K562 (cell line): ENCODE results near the gene AGFG2. TPM values are rescaled to one million over a fixed set of nuclear protein-coding genes. Genes with fewer than 3 reads are reported as not detected.
A peak's percentile ranks its signal among the peaks of the same experiment; 100 is the strongest.

ENCODE experiments used
- AFF4 ChIP-seq: sonication (generic); formaldehyde crosslinking; IDR thresholded peaks from 2 replicates; pipeline ENCODE4 v1.8.0; 2023; ENCODE audit warnings: mild to moderate bottlenecking, missing genetic modification reagents
- ASH1L ChIP-seq: fragments of 450-650 bp; IDR thresholded peaks from 2 replicates; pipeline ENCODE4 v1.6.1; 2018; ENCODE audit warnings: borderline replicate concordance, mild to moderate bottlenecking, low read depth; ENCODE audit not compliant: partially characterized antibody
- CEBPB ChIP-seq: fragments of 450-650 bp; IDR thresholded peaks from 2 replicates; pipeline ENCODE4 v1.6.1; 2016; ENCODE audit warnings: missing genetic modification characterization, missing compliant biosample characterization
- CHD2 ChIP-seq: IDR thresholded peaks from 2 replicates; pipeline ENCODE4 v1.6.1; 2011; ENCODE audit warnings: low read depth, low read length
- DMBX1 ChIP-seq: fragments of 250-450 bp; sonication (Bioruptor Pico); IDR thresholded peaks from 2 replicates; pipeline ENCODE4 v1.8.0; 2022; ENCODE audit warnings: inconsistent platforms, mild to moderate bottlenecking, moderate library complexity, borderline replicate concordance
- FOXJ2 ChIP-seq: fragments of 200-800 bp; sonication (Bioruptor generic); IDR thresholded peaks from 2 replicates; pipeline ENCODE4 v1.6.1; 2016; ENCODE audit warnings: missing genetic modification characterization, missing compliant biosample characterization
- GABPB1 ChIP-seq: sonication (generic); formaldehyde crosslinking; IDR thresholded peaks from 2 replicates; pipeline ENCODE4 v1.8.0; 2022; ENCODE audit warnings: mild to moderate bottlenecking, missing genetic modification reagents
- LEF1 ChIP-seq: fragments of 450-650 bp; IDR thresholded peaks from 2 replicates; pipeline ENCODE4 v1.6.1; 2016; ENCODE audit warnings: mild to moderate bottlenecking
- NBN ChIP-seq: fragments of 450-650 bp; IDR thresholded peaks from 2 replicates; pipeline ENCODE4 v1.6.1; 2016; ENCODE audit warnings: low read depth, mild to moderate bottlenecking
- NR4A1 ChIP-seq, 2 experiments: fragments of 250-450 bp in 1 of 2; fragments of 450-650 bp in 1 of 2; sonication (Bioruptor Pico) in 1 of 2; IDR thresholded peaks; 2 replicates each; pipeline versions ENCODE4 v1.4.0 to v1.6.1; 2016 to 2020; ENCODE audit warnings: mild to moderate bottlenecking in 2 of 2, missing compliant biosample characterization in 1 of 2, missing genetic modification characterization in 1 of 2, moderate library complexity in 1 of 2
- PML ChIP-seq: IDR thresholded peaks from 2 replicates; pipeline ENCODE4 v1.6.1; 2012; ENCODE audit warnings: low read length, inconsistent platforms
- POLR2AphosphoS5 ChIP-seq: IDR thresholded peaks from 2 replicates; pipeline ENCODE4 v1.6.1; 2011; ENCODE audit warnings: mild to moderate bottlenecking, low read depth, low read length, moderate library complexity; ENCODE audit not compliant: control insufficient read depth, insufficient read depth
- RBBP5 ChIP-seq: fragments of 200-600 bp; sonication (generic); IDR thresholded peaks from 2 replicates; pipeline ENCODE4 v1.6.1; 2012; ENCODE audit warnings: borderline replicate concordance, mild to moderate bottlenecking, low read length, control low read depth, inconsistent platforms; ENCODE audit not compliant: insufficient read depth, poor library complexity, severe bottlenecking
- RHOXF2B ChIP-seq: fragments of 250-450 bp; sonication (Bioruptor Pico); conservative IDR thresholded peaks from 2 replicates; pipeline ENCODE4 v1.5.1; 2021
- SP1 ChIP-seq: sonication (generic); formaldehyde crosslinking; IDR thresholded peaks from 2 replicates; pipeline ENCODE4 v1.8.1; 2022; ENCODE audit warnings: mild to moderate bottlenecking, missing genetic modification reagents
- TARDBP ChIP-seq: fragments of 450-650 bp; IDR thresholded peaks from 2 replicates; pipeline ENCODE4 v1.6.1; 2016
- TCF7L2 ChIP-seq: fragments of 150-350 bp; IDR thresholded peaks from 2 replicates; pipeline ENCODE4 v1.6.1; 2016; ENCODE audit warnings: low read depth, mild to moderate bottlenecking, low read length, moderate library complexity
- ZFP1 ChIP-seq: fragments of 450-650 bp; formaldehyde crosslinking; IDR thresholded peaks from 2 replicates; pipeline ENCODE4 v1.4.0; 2020; ENCODE audit warnings: mild to moderate bottlenecking, mixed read lengths
- ZFP91 ChIP-seq: sonication (generic); formaldehyde crosslinking; IDR thresholded peaks from 2 replicates; pipeline ENCODE4 v1.8.0; 2022; ENCODE audit warnings: mild to moderate bottlenecking, missing genetic modification reagents
- ZHX1 ChIP-seq: fragments of 150-350 bp; conservative IDR thresholded peaks from 2 replicates; pipeline ENCODE4 v1.6.1; 2014; ENCODE audit warnings: low read length
- polyA plus RNA-seq, 8 experiments: library from polyadenylated mRNA; depleted of rRNA in 4 of 8; stranded (reverse) in 5 of 8; unstranded in 3 of 8; fragments of >200 nt; fragmentation: Nextera tagmentation in 2 of 8; fragmentation: Illumina TruSeq in 1 of 8; extraction: Ambion mirVana in 2 of 8; extraction: Trizol in 1 of 8; gene quantifications; 2 replicates each; pipeline versions ENCODE4 v1.2.1 to v1.2.3, GENCODE V29; 2011 to 2014; ENCODE audit warnings: inconsistent platforms in 1 of 8, missing spikeins in 1 of 8
- total RNA-seq, 7 experiments: library from RNA; depleted of rRNA in 6 of 7; stranded (reverse); fragments of >200 nt in 6 of 7; fragmentation: Illumina TruSeq in 2 of 7; extraction: Trizol in 2 of 7; gene quantifications; 2 replicates each; pipeline versions ENCODE4 v1.2.1 to v1.2.3, GENCODE V29; 2011 to 2021; ENCODE audit warnings: low replicate concordance in 1 of 7

AGFG2 gene
- total and polyA plus RNA-seq, 9 of the 15 experiments (the other 6 are each of a cell fraction or from before 2014, with no cell fraction given) = 0.31 to 23.1 (median 6.5) TPM

GRCh38 chr7:100611983-100612729 lies 73.2 kb downstream of the AGFG2 start, which contains the start of gene MOSPD3 (continued):
- TF ChIP-seq ASH1L (peak; percentile 86), RBBP5 (peak; percentile 4), FOXJ2 (tag) (no peak), ZFP1 (CRISPR knock-in tag) (0 out of 2 replicates have a peak, but pooled peaks have one; percentile 27), ZHX1 (no peak), GABPB1 (peak; percentile 81), LEF1 (no peak), CHD2 (peak; percentile 59; the same call in 1 of the 2 replicates), SP1 (CRISPR knock-in tag) (peak; percentile 89), NR4A1 (CRISPR knock-in tag; IDR thresholded peaks at IDR 0.05) (0 out of 2 replicates have a peak, but pooled peaks have one; percentile 53), NR4A1 (tag; IDR thresholded peaks at IDR 0.05) (no peak), DMBX1 (CRISPR knock-in tag) (no peak), AFF4 (CRISPR knock-in tag) (0 out of 2 replicates have a peak, but pooled peaks have one; percentile 1), TARDBP (0 out of 2 replicates have a peak, but pooled peaks have one; percentile 43), NBN (peak; percentile 63), RHOXF2B (CRISPR knock-in tag) (no peak), PML (peak; percentile 79; the same call in 1 of the 2 replicates), ZFP91 (no peak), CEBPB (tag) (peak; percentile 91), POLR2AphosphoS5 (peak; percentile 87), TCF7L2 (peak; percentile 73)
